K562 (cell line): ENCODE results near the gene GPS2. TPM values are rescaled to one million over a fixed set of nuclear protein-coding genes. Genes with fewer than 3 reads are reported as not detected.

Experiments used
- ATF7 ChIP-seq: fragments of 450-650 bp; IDR thresholded peaks from 2 replicates; pipeline ENCODE4 v1.7.1; 2014; ENCODE audit warnings: mild to moderate bottlenecking, moderate library complexity
- BACH1 ChIP-seq: fragments of 200-800 bp; sonication (Bioruptor generic); IDR thresholded peaks from 2 replicates; pipeline ENCODE4 v1.6.1; 2016; ENCODE audit warnings: missing genetic modification characterization, missing compliant biosample characterization
- C11orf30 ChIP-seq: fragments of 450-650 bp; IDR thresholded peaks from 2 replicates; pipeline ENCODE4 v1.6.1; 2016; ENCODE audit warnings: low read depth, mild to moderate bottlenecking
- KLF16 ChIP-seq: IDR thresholded peaks from 2 replicates; pipeline ENCODE4 v1.6.1; 2016; ENCODE audit warnings: antibody characterized with exemption
- L3MBTL2 ChIP-seq: fragments of 450-650 bp; IDR thresholded peaks from 2 replicates; pipeline ENCODE4 v1.6.1; 2016; ENCODE audit warnings: mild to moderate bottlenecking, moderate library complexity
- PYGO2 ChIP-seq: fragments of 450-650 bp; IDR thresholded peaks from 2 replicates; pipeline ENCODE4 v1.6.1; 2016; ENCODE audit warnings: mild to moderate bottlenecking, missing genetic modification characterization, moderate library complexity, missing compliant biosample characterization
- RB1 ChIP-seq: fragments of 450-650 bp; IDR thresholded peaks from 2 replicates; pipeline ENCODE4 v1.6.1; 2017; ENCODE audit warnings: low read depth, mild to moderate bottlenecking
- RBM17 ChIP-seq: fragments of 200-400 bp; formaldehyde crosslinking; IDR thresholded peaks from 2 replicates; pipeline ENCODE4 v1.6.1; 2017; ENCODE audit warnings: low read depth, mild to moderate bottlenecking, low read length, borderline replicate concordance
- RFX1 ChIP-seq: fragments of 450-650 bp; IDR thresholded peaks from 2 replicates; pipeline ENCODE4 v1.6.1; 2016; ENCODE audit warnings: mild to moderate bottlenecking, moderate library complexity
- ZFX ChIP-seq: sonication (generic); formaldehyde crosslinking; IDR thresholded peaks from 2 replicates; pipeline ENCODE4 v1.8.0; 2022; ENCODE audit warnings: mild to moderate bottlenecking, missing genetic modification reagents, moderate library complexity
- ZNF444 ChIP-seq: fragments of 250-450 bp; sonication (Bioruptor Pico); IDR thresholded peaks from 2 replicates; pipeline ENCODE4 v1.4.0; 2020; ENCODE audit warnings: mild to moderate bottlenecking, moderate library complexity
- polyA plus RNA-seq, 8 experiments: library from polyadenylated mRNA; depleted of rRNA in 4 of 8; stranded (reverse) in 5 of 8; unstranded in 3 of 8; fragments of >200 nt; fragmentation: Nextera tagmentation in 2 of 8; fragmentation: Illumina TruSeq in 1 of 8; extraction: Ambion mirVana in 2 of 8; extraction: Trizol in 1 of 8; gene quantifications; 2 replicates each; pipeline versions ENCODE4 v1.2.1 to v1.2.3, GENCODE V29; 2011 to 2014; ENCODE audit warnings: inconsistent platforms in 1 of 8, missing spikeins in 1 of 8
- total RNA-seq, 7 experiments: library from RNA; depleted of rRNA in 6 of 7; stranded (reverse); fragments of >200 nt in 6 of 7; fragmentation: Illumina TruSeq in 2 of 7; extraction: Trizol in 2 of 7; gene quantifications; 2 replicates each; pipeline versions ENCODE4 v1.2.1 to v1.2.3, GENCODE V29; 2011 to 2021; ENCODE audit warnings: low replicate concordance in 1 of 7
- TF ChIP-seq, protein P1 (sequence below): fragments of 450-650 bp; IDR thresholded peaks from 2 replicates; pipeline ENCODE4 v1.6.1; 2018; ENCODE audit not compliant: partially characterized antibody
- TF ChIP-seq, protein P2 (sequence below): sonication (generic); formaldehyde crosslinking; IDR thresholded peaks from 2 replicates; pipeline ENCODE4 v1.8.0; 2022; ENCODE audit warnings: mild to moderate bottlenecking, missing genetic modification reagents
- TF ChIP-seq, protein P3 (sequence below), 2 experiments: fragments of 450-650 bp; IDR thresholded peaks; 2 replicates each; pipeline ENCODE4 v1.6.1; 2016
- TF ChIP-seq, protein P4 (sequence below), 2 experiments: fragments of 150-350 bp in 1 of 2; IDR thresholded peaks; 2 replicates each; pipeline ENCODE4 v1.6.1; 2012 to 2016; ENCODE audit warnings: low read depth in 2 of 2, low read length in 2 of 2, mild to moderate bottlenecking in 1 of 2, moderate library complexity in 1 of 2

The GPS2 gene
- total and polyA plus RNA-seq, 9 of the 15 experiments (the other 6 are each of a cell fraction or from before 2014, with no cell fraction given) = 18.3 to 75.7 (median 37.0) TPM

DNA sequence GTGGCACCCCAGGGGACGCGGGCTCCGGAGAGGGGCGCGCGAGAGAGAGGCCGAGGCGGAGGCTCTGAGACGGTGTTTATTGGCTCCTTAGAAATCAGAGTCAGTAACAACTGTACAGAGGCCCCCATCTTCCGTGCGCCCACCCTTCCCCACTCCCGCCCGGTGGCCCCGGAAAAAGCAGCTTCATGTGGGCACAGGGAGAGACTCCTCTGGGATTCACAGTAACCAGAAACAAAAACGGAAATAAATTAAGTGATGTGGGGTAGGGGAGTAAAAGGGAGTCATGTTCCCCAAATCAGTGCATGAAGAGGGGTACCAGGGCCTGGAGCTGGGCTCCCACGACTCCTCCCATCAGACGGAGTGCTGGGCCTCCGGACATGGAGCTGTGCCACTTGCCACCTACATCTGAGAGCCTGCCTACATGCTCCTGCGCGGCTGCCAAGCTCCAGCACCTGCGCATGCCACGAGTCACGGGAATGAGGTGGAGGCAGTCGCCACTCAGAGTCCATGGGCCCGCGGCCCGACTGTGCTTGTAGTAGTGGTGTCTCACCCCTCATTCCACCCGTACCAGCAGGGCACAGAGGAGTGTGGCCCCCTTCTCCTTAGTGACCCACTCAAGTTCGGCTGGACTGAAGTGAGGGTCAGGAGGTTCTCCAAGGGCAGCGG, 543 bp upstream of the GPS2 start (continued):
- TF ChIP-seq PYGO2 (tag) (no peak), L3MBTL2 (0 out of 2 replicates have a peak, but pooled peaks have one; percentile 3), ATF7 (no peak), RBM17 (no peak), BACH1 (tag) (no peak), ZNF444 (CRISPR knock-in tag) (no peak), KLF16 (0 out of 2 replicates have a peak, but pooled peaks have one; percentile 1), RFX1 (no peak), ZFX (peak; percentile 8; the same call in 1 of the 2 replicates), C11orf30 (peak; percentile 2; the same call in 1 of the 2 replicates), RB1 (no peak)
- TF ChIP-seq, protein P1, sequence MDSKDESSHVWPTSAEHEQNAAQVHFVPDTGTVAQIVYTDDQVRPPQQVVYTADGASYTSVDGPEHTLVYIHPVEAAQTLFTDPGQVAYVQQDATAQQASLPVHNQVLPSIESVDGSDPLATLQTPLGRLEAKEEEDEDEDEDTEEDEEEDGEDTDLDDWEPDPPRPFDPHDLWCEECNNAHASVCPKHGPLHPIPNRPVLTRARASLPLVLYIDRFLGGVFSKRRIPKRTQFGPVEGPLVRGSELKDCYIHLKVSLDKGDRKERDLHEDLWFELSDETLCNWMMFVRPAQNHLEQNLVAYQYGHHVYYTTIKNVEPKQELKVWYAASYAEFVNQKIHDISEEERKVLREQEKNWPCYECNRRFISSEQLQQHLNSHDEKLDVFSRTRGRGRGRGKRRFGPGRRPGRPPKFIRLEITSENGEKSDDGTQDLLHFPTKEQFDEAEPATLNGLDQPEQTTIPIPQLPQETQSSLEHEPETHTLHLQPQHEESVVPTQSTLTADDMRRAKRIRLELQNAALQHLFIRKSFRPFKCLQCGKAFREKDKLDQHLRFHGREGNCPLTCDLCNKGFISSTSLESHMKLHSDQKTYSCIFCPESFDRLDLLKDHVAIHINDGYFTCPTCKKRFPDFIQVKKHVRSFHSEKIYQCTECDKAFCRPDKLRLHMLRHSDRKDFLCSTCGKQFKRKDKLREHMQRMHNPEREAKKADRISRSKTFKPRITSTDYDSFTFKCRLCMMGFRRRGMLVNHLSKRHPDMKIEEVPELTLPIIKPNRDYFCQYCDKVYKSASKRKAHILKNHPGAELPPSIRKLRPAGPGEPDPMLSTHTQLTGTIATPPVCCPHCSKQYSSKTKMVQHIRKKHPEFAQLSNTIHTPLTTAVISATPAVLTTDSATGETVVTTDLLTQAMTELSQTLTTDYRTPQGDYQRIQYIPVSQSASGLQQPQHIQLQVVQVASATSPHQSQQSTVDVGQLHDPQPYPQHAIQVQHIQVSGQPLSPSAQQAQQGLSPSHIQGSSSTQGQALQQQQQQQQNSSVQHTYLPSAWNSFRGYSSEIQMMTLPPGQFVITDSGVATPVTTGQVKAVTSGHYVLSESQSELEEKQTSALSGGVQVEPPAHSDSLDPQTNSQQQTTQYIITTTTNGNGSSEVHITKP = no peak
- TF ChIP-seq, protein P2, sequence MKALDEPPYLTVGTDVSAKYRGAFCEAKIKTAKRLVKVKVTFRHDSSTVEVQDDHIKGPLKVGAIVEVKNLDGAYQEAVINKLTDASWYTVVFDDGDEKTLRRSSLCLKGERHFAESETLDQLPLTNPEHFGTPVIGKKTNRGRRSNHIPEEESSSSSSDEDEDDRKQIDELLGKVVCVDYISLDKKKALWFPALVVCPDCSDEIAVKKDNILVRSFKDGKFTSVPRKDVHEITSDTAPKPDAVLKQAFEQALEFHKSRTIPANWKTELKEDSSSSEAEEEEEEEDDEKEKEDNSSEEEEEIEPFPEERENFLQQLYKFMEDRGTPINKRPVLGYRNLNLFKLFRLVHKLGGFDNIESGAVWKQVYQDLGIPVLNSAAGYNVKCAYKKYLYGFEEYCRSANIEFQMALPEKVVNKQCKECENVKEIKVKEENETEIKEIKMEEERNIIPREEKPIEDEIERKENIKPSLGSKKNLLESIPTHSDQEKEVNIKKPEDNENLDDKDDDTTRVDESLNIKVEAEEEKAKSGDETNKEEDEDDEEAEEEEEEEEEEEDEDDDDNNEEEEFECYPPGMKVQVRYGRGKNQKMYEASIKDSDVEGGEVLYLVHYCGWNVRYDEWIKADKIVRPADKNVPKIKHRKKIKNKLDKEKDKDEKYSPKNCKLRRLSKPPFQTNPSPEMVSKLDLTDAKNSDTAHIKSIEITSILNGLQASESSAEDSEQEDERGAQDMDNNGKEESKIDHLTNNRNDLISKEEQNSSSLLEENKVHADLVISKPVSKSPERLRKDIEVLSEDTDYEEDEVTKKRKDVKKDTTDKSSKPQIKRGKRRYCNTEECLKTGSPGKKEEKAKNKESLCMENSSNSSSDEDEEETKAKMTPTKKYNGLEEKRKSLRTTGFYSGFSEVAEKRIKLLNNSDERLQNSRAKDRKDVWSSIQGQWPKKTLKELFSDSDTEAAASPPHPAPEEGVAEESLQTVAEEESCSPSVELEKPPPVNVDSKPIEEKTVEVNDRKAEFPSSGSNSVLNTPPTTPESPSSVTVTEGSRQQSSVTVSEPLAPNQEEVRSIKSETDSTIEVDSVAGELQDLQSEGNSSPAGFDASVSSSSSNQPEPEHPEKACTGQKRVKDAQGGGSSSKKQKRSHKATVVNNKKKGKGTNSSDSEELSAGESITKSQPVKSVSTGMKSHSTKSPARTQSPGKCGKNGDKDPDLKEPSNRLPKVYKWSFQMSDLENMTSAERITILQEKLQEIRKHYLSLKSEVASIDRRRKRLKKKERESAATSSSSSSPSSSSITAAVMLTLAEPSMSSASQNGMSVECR (CRISPR knock-in tag) = no peak
- TF ChIP-seq, protein P3, sequence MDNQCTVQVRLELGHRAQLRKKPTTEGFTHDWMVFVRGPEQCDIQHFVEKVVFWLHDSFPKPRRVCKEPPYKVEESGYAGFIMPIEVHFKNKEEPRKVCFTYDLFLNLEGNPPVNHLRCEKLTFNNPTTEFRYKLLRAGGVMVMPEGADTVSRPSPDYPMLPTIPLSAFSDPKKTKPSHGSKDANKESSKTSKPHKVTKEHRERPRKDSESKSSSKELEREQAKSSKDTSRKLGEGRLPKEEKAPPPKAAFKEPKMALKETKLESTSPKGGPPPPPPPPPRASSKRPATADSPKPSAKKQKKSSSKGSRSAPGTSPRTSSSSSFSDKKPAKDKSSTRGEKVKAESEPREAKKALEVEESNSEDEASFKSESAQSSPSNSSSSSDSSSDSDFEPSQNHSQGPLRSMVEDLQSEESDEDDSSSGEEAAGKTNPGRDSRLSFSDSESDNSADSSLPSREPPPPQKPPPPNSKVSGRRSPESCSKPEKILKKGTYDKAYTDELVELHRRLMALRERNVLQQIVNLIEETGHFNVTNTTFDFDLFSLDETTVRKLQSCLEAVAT (IDR thresholded peaks at IDR 0.05) = no peak
- TF ChIP-seq, protein P4, sequence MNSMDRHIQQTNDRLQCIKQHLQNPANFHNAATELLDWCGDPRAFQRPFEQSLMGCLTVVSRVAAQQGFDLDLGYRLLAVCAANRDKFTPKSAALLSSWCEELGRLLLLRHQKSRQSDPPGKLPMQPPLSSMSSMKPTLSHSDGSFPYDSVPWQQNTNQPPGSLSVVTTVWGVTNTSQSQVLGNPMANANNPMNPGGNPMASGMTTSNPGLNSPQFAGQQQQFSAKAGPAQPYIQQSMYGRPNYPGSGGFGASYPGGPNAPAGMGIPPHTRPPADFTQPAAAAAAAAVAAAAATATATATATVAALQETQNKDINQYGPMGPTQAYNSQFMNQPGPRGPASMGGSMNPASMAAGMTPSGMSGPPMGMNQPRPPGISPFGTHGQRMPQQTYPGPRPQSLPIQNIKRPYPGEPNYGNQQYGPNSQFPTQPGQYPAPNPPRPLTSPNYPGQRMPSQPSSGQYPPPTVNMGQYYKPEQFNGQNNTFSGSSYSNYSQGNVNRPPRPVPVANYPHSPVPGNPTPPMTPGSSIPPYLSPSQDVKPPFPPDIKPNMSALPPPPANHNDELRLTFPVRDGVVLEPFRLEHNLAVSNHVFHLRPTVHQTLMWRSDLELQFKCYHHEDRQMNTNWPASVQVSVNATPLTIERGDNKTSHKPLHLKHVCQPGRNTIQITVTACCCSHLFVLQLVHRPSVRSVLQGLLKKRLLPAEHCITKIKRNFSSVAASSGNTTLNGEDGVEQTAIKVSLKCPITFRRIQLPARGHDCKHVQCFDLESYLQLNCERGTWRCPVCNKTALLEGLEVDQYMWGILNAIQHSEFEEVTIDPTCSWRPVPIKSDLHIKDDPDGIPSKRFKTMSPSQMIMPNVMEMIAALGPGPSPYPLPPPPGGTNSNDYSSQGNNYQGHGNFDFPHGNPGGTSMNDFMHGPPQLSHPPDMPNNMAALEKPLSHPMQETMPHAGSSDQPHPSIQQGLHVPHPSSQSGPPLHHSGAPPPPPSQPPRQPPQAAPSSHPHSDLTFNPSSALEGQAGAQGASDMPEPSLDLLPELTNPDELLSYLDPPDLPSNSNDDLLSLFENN (IDR thresholded peaks at IDR 0.05; ENCODE audit: low read depth in 2 of 2, low read length in 2 of 2) = no peak
